ENCODE data around the gene PLCB4.

DNA sequence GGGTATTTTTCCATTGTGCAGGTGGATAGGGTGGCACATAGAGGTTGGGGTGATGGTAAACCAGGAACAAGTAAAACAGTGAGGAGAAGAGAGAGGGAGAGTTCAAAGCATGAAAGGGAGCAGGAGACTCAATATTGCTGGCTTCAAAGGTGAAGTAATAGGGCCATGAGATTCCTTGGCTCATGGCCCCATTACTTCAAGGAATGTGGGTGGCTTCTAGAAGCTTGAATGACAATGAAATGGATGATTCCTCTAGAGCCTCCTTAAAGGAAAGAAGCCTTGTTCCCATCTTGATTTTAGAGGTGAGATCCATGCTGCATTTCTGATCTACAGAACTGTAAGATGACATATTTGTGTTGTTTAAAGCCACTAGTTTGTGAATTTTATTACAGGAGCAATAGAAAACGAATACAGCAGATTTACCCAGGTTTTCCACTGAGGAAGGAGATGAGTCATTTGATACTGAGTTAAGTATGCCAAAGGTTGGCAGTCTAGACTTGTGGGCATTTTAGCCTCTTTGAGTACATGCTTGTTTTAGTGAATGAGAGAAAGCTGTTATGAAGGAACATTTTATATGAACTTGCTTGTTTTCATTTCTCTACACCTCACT lies 110.4 kb downstream of the PLCB4 start:
- TF ChIP-seq FOXP2 (optimal IDR thresholded peaks at IDR 0.05; ENCODE audit: borderline replicate concordance, extremely low read depth, extremely low read length, insufficient read depth) (no peak), SIN3A (IDR thresholded peaks at IDR 0.05; ENCODE audit: borderline replicate concordance, insufficient read depth, low read length) (no peak)

Data from PFSK-1 (cell line).